GM12892 (cell line): ENCODE results near the gene CHI3L1.

Source experiments
- POLR2A ChIP-seq: IDR thresholded peaks from 2 replicates; pipeline ENCODE4 v1.6.1; 2011; ENCODE audit warnings: low read depth, low read length, control low read depth
- TAF1 ChIP-seq: IDR thresholded peaks from 2 replicates; pipeline ENCODE4 v1.6.1; 2011; ENCODE audit warnings: low read depth, mild to moderate bottlenecking, control low read depth, low read length, borderline replicate concordance

DNA sequence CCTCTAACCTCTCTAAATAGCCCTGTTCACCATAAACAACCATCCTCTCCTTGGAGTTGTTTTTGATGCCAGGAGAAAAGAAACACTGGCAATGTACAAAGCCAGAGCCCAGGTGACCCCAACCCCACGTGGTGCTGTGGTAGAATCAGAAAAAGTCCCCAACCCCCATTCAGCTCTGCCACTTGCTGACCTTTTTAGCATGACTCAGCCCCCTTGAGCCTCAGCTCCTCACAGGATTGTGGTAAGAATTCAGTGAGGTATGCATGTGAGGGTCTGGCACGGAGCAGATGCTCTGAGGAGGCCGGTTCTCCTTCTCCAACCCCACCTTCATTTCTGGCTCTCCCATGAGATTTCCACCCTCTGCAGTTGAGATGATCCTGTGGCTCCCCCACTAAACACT is 11.1 kb upstream of the CHI3L1 start:
- TF ChIP-seq POLR2A (no peak), TAF1 (no peak)
